HEK293T (cell line): ENCODE measurements around the gene BCL2A1.

Experiments used
- CTCF ChIA-PET: fragments of 350-600 bp; formaldehyde crosslinking; extraction: SDS; loops from one replicate; lab custom pipeline; 2021; ENCODE audit warnings: antibody characterized with exemption, inconsistent platforms; lab: Yijun Ruan, JAX
- POLR2A ChIA-PET: fragments of 350-600 bp; formaldehyde crosslinking; extraction: SDS; loops from one replicate; lab custom pipeline; 2020; ENCODE audit warnings: antibody characterized with exemption, inconsistent platforms; lab: Yijun Ruan, JAX
- DNase-seq: peaks from one replicate; pipeline ENCODE4 v3.0.0; 2012; ENCODE audit warnings: mixed read lengths; ENCODE audit errors: extremely low spot score
- ARNT ChIP-seq: fragments of 450-650 bp; IDR thresholded peaks from 2 replicates; pipeline ENCODE4 v1.6.1; 2017; ENCODE audit warnings: mild to moderate bottlenecking
- BHLHE40 ChIP-seq: fragments of 450-650 bp; IDR thresholded peaks from 2 replicates; pipeline ENCODE4 v1.6.1; 2016; ENCODE audit warnings: mild to moderate bottlenecking, moderate library complexity, borderline replicate concordance
- CTBP1 ChIP-seq: fragments of 450-650 bp; IDR thresholded peaks from 2 replicates; pipeline ENCODE4 v1.6.1; 2016; ENCODE audit warnings: borderline replicate concordance
- ELF4 ChIP-seq: fragments of 450-650 bp; IDR thresholded peaks from 2 replicates; pipeline ENCODE4 v1.6.1; 2017; ENCODE audit warnings: antibody characterized with exemption
- FOXA1 ChIP-seq: fragments of 450-650 bp; IDR thresholded peaks from 2 replicates; pipeline ENCODE4 v1.6.1; 2016; ENCODE audit warnings: mild to moderate bottlenecking
- FOXK2 ChIP-seq: fragments of 450-650 bp; IDR thresholded peaks from 2 replicates; pipeline ENCODE4 v1.6.1; 2016; ENCODE audit warnings: mild to moderate bottlenecking
- FOXM1 ChIP-seq: fragments of 450-650 bp; IDR thresholded peaks from 2 replicates; pipeline ENCODE4 v1.6.1; 2017; ENCODE audit warnings: mild to moderate bottlenecking, borderline replicate concordance
- HDGF ChIP-seq: fragments of 450-650 bp; IDR thresholded peaks from 2 replicates; pipeline ENCODE4 v1.6.1; 2017; ENCODE audit warnings: antibody characterized with exemption, borderline replicate concordance
- L3MBTL2 ChIP-seq: fragments of 450-650 bp; conservative IDR thresholded peaks from 2 replicates; pipeline ENCODE4 v1.6.1; 2016; ENCODE audit warnings: mild to moderate bottlenecking
- LEF1 ChIP-seq: fragments of 450-650 bp; IDR thresholded peaks from 2 replicates; pipeline ENCODE4 v1.6.1; 2017; ENCODE audit warnings: mild to moderate bottlenecking, borderline replicate concordance
- NFRKB ChIP-seq: fragments of 450-650 bp; IDR thresholded peaks from 2 replicates; pipeline ENCODE4 v1.6.1; 2016; ENCODE audit warnings: mild to moderate bottlenecking, moderate library complexity
- PKNOX1 ChIP-seq: fragments of 450-650 bp; IDR thresholded peaks from 2 replicates; pipeline ENCODE4 v1.6.1; 2016
- SP1 ChIP-seq: fragments of 450-650 bp; IDR thresholded peaks from 2 replicates; pipeline ENCODE4 v1.6.1; 2017
- SUZ12 ChIP-seq: fragments of 450-650 bp; IDR thresholded peaks from 2 replicates; pipeline ENCODE4 v1.6.1; 2016; ENCODE audit warnings: mild to moderate bottlenecking
- TARDBP ChIP-seq: fragments of 450-650 bp; IDR thresholded peaks from 2 replicates; pipeline ENCODE4 v1.6.1; 2016
- ZNF384 ChIP-seq: fragments of 450-650 bp; IDR thresholded peaks from 2 replicates; pipeline ENCODE4 v1.6.1; 2016

BCL2A1 gene

GRCh38 chr15:79950247-79950646 lies 20.7 kb downstream of the BCL2A1 start:
- ChIA-PET POLR2A (no interaction called here), CTCF (no interaction called here)
- no peak for DNase-seq
- no peak for TF ChIP-seq FOXA1

GRCh38 chr15:79948761-79949160 lies 22.2 kb downstream of the BCL2A1 start:
- POLR2A ChIA-PET: interaction anchor here (1.7 kb wide), 1 partner anchor 25 kb away, joined by 4 read pairs; no protein-coding TSS in a partner anchor
- CTCF ChIA-PET: interaction anchor here (0.6 to 0.7 kb wide), 2 partner anchors 137 to 1715 kb away, joined by 3 to 6 read pairs; no protein-coding TSS in a partner anchor
- DNase-seq: no peak
- no peak for TF ChIP-seq NFRKB
- TF ChIP-seq PKNOX1: no peak
- TF ChIP-seq TARDBP: no peak
- no peak for TF ChIP-seq FOXM1
- TF ChIP-seq CTBP1: no peak
- no peak for TF ChIP-seq BHLHE40
- no peak for TF ChIP-seq FOXA1
- no peak for TF ChIP-seq L3MBTL2
- no peak for TF ChIP-seq HDGF
- TF ChIP-seq ZNF384: no peak
- TF ChIP-seq FOXK2: no peak

- TF ChIP-seq L3MBTL2: no peak
- TF ChIP-seq NFRKB: no peak
- TF ChIP-seq BHLHE40: no peak
- no peak for TF ChIP-seq FOXK2
- no peak for TF ChIP-seq TARDBP
- TF ChIP-seq FOXA1: no peak
- no peak for TF ChIP-seq CTBP1
- DNase-seq: no peak
- ChIA-PET CTCF (no interaction called here), POLR2A (interaction anchor here (1.7 kb wide), 1 partner anchor 25 kb away, joined by 4 read pairs; no protein-coding TSS in a partner anchor)
Measured at GRCh38 chr15:79948095-79948695, 22.8 kb downstream of the BCL2A1 start.

- TF ChIP-seq FOXM1 (no peak), HDGF (no peak), PKNOX1 (no peak), ARNT (no peak), SUZ12 (no peak), BHLHE40 (no peak), FOXK2 (no peak), ZNF384 (no peak), SP1 (no peak), LEF1 (no peak), TARDBP (no peak), NFRKB (no peak), L3MBTL2 (no peak), ELF4 (no peak), CTBP1 (no peak), FOXA1 (no peak)
- ChIA-PET CTCF (interaction anchor here (0.7 kb wide), 1 partner anchor 114 kb away, joined by 3 read pairs; no protein-coding TSS in a partner anchor), POLR2A (interaction anchor here (1.4 to 1.7 kb wide), 2 partner anchors 23 to 51 kb away, joined by 4 read pairs; no protein-coding TSS in a partner anchor)
- DNase-seq: no peak
Measured at GRCh38 chr15:79947009-79947408, 24.0 kb downstream of the BCL2A1 start.

GRCh38 chr15:79944622-79945021 lies 26.4 kb downstream of the BCL2A1 start:
- POLR2A ChIA-PET: interaction anchor here (1.3 to 2.4 kb wide), 2 partner anchors 21 to 22 kb away, joined by 5 to 13 read pairs; no protein-coding TSS in a partner anchor
- TF ChIP-seq LEF1 (no peak), FOXA1 (no peak), ARNT (no peak), HDGF (no peak), SP1 (no peak), CTBP1 (no peak), L3MBTL2 (no peak), BHLHE40 (no peak), SUZ12 (no peak), ZNF384 (no peak), ELF4 (no peak), TARDBP (no peak), FOXK2 (no peak), NFRKB (no peak), PKNOX1 (no peak), FOXM1 (no peak)
- no peak for DNase-seq
- CTCF ChIA-PET: no interaction called here

GRCh38 chr15:79943820-79944219 lies 27.2 kb downstream of the BCL2A1 start:
- no peak for TF ChIP-seq HDGF
- TF ChIP-seq PKNOX1: no peak
- POLR2A ChIA-PET: interaction anchor here (2.4 kb wide), 1 partner anchor 20 kb away, joined by 13 read pairs; no protein-coding TSS in a partner anchor
- CTCF ChIA-PET: no interaction called here
- no peak for DNase-seq
